A549 (cell line): ENCODE data around the gene PRPSAP1. TPM values are rescaled to one million over a fixed set of nuclear protein-coding genes. Genes with fewer than 3 reads are reported as not detected.

Source experiments
- ATAC-seq, 2 experiments: fragments of 200-7000 bp in 1 of 2; fragments of >200 bp in 1 of 2; cut with Nextera tagmentation in 1 of 2; cut with Tn5 transposase in 1 of 2; 3 replicates each; pipeline versions ENCODE4 v1.8.0 to v1.9.1; 2018 to 2020; ENCODE audit warnings: mild to moderate bottlenecking in 1 of 2, moderate library complexity in 1 of 2
- CTCF ChIA-PET: fragments of 300-600 bp; sonication (Branson Sonifier 250); formaldehyde crosslinking; extraction: SDS; loops from one replicate; lab custom pipeline; 2021; ENCODE audit warnings: antibody characterized with exemption, inconsistent platforms; lab: Yijun Ruan, JAX
- POLR2A ChIA-PET: fragments of 350-600 bp; formaldehyde crosslinking; extraction: SDS; loops from one replicate; lab custom pipeline; 2021; ENCODE audit warnings: antibody characterized with exemption, inconsistent platforms; lab: Yijun Ruan, JAX
- DNase-seq, 2 experiments: peaks; one replicate each; pipeline versions ENCODE4 v3.0.0 to v3.0.0-alpha.2; 2011 to 2016; ENCODE audit warnings: low read depth in 1 of 2, low spot score in 1 of 2
- FAIRE-seq: peaks from 2 replicates; lab custom pipeline; 2011; peaks lifted over from hg19 to GRCh38; lab: Jason Lieb, UNC
- H3K27ac ChIP-seq, 2 experiments: fragments of >200 bp; sonication (Bioruptor Twin); formaldehyde crosslinking; 3 replicates each; pipeline ENCODE4 v1.5.1; 2016 to 2017
- H3K4me1 ChIP-seq: fragments of >200 bp; sonication (Bioruptor Twin); formaldehyde crosslinking; 3 replicates; pipeline ENCODE4 v1.6.1; 2016
- H3K4me2 ChIP-seq: fragments of >200 bp; sonication (Bioruptor Twin); formaldehyde crosslinking; 3 replicates; pipeline ENCODE4 v1.6.1; 2016
- H3K4me3 ChIP-seq: fragments of >200 bp; sonication (Bioruptor Twin); formaldehyde crosslinking; 3 replicates; pipeline ENCODE4 v1.5.1; 2016
- H3K9me3 ChIP-seq: fragments of >200 bp; sonication (Bioruptor Twin); formaldehyde crosslinking; 3 replicates; pipeline ENCODE4 v1.6.1; 2016
- BHLHE40 ChIP-seq: IDR thresholded peaks from 2 replicates; pipeline ENCODE4 v1.6.1; 2012; ENCODE audit warnings: low read depth, low read length, inconsistent platforms
- EHF ChIP-seq: fragments of 250-450 bp; sonication (Bioruptor Pico); IDR thresholded peaks from 2 replicates; pipeline ENCODE4 v1.5.0; 2020; ENCODE audit warnings: mild to moderate bottlenecking
- ESRRA ChIP-seq: fragments of 150-350 bp; IDR thresholded peaks from 2 replicates; pipeline ENCODE4 v1.6.1; 2014; ENCODE audit warnings: mild to moderate bottlenecking, low read length, borderline replicate concordance
- FOSB ChIP-seq: fragments of 250-450 bp; sonication (Bioruptor Pico); IDR thresholded peaks from 2 replicates; pipeline ENCODE4 v1.5.0; 2020; ENCODE audit warnings: mild to moderate bottlenecking, moderate library complexity
- FOSL2 ChIP-seq, 2 experiments: fragments of 450-650 bp in 1 of 2; fragments of >200 bp in 1 of 2; sonication (Bioruptor Twin) in 1 of 2; formaldehyde crosslinking; IDR thresholded peaks; 2 replicates each; pipeline versions ENCODE4 v1.5.0 to v1.6.1; 2016 to 2020; ENCODE audit warnings: mild to moderate bottlenecking in 1 of 2, moderate library complexity in 1 of 2
- GATA3 ChIP-seq: IDR thresholded peaks from 2 replicates; pipeline ENCODE4 v1.6.1; 2012; ENCODE audit warnings: borderline replicate concordance
- HOXB5 ChIP-seq: fragments of 250-450 bp; sonication (Bioruptor Pico); IDR thresholded peaks from 2 replicates; pipeline ENCODE4 v1.5.0; 2020; ENCODE audit warnings: mild to moderate bottlenecking, moderate library complexity
- JUNB ChIP-seq: fragments of >200 bp; sonication (Bioruptor Twin); formaldehyde crosslinking; IDR thresholded peaks from 2 replicates; pipeline ENCODE4 v1.6.1; 2016
- KDM1A ChIP-seq: fragments of 200-600 bp; sonication (generic); IDR thresholded peaks from 2 replicates; pipeline ENCODE4 v1.6.1; 2016; ENCODE audit warnings: low read depth, mild to moderate bottlenecking
- MYC ChIP-seq: IDR thresholded peaks from 2 replicates; pipeline ENCODE4 v1.6.1; 2012; ENCODE audit warnings: mild to moderate bottlenecking, inconsistent platforms, low read length, improper control_type of control experiment, borderline replicate concordance
- NFE2L2 ChIP-seq: fragments of 150-350 bp; conservative IDR thresholded peaks from 2 replicates; pipeline ENCODE4 v1.6.1; 2014; ENCODE audit warnings: low read length
- NPAS2 ChIP-seq: fragments of 250-450 bp; sonication (Bioruptor Pico); IDR thresholded peaks from 2 replicates; pipeline ENCODE4 v1.8.0; 2022; ENCODE audit warnings: mild to moderate bottlenecking, moderate library complexity, borderline replicate concordance
- NR3C1 ChIP-seq: fragments of >200 bp; sonication (Bioruptor Twin); formaldehyde crosslinking; IDR thresholded peaks from 3 replicates; pipeline ENCODE4 v1.6.1; 2017
- RARB ChIP-seq: fragments of 250-450 bp; sonication (Bioruptor Pico); IDR thresholded peaks from 2 replicates; pipeline ENCODE4 v1.8.0; 2021; ENCODE audit warnings: mild to moderate bottlenecking, moderate library complexity
- TFCP2L1 ChIP-seq: fragments of 250-450 bp; sonication (Bioruptor Pico); IDR thresholded peaks from 2 replicates; pipeline ENCODE4 v1.5.0; 2021; ENCODE audit warnings: mild to moderate bottlenecking
- TP53 ChIP-seq: fragments of 250-450 bp; sonication (Bioruptor Pico); IDR thresholded peaks from 2 replicates; pipeline ENCODE4 v1.5.0; 2021; ENCODE audit warnings: mild to moderate bottlenecking, moderate library complexity
- ZNF302 ChIP-seq: fragments of 250-450 bp; sonication (Bioruptor Pico); IDR thresholded peaks from 2 replicates; pipeline ENCODE4 v1.9.0; 2021; ENCODE audit warnings: inconsistent platforms, mild to moderate bottlenecking, moderate library complexity
- ZSCAN20 ChIP-seq: fragments of 250-450 bp; sonication (Bioruptor Pico); IDR thresholded peaks from 2 replicates; pipeline ENCODE4 v1.8.0; 2022; ENCODE audit warnings: mild to moderate bottlenecking, moderate library complexity
- WGBS: methylation state at CpG from one replicate; pipeline ENCODE4 v1.1.6; 2017; ENCODE audit errors: missing lambda C conversion rate; 5-methylcytosine and 5-hydroxymethylcytosine counted together
- polyA plus RNA-seq, 4 experiments: library from polyadenylated mRNA; depleted of rRNA in 3 of 4; stranded (reverse); fragments of >200 nt; fragmentation: RNase III in 1 of 4; extraction: RNeasy Plus Mini Kit Qiagen cat#74134 plus additional on column Dnase treatment in 1 of 4; gene quantifications; 2 replicates in 3 of 4; 3 replicates in 1 of 4; pipeline ENCODE4 v1.2.3, GENCODE V29; 2011 to 2017
- TF ChIP-seq, protein P1 (sequence below): fragments of 200-600 bp; sonication (generic); IDR thresholded peaks from 2 replicates; pipeline ENCODE4 v1.6.1; 2016; ENCODE audit warnings: antibody characterized with exemption, mild to moderate bottlenecking, moderate library complexity
- TF ChIP-seq, protein P2 (sequence below): fragments of >200 bp; sonication (Bioruptor Twin); formaldehyde crosslinking; IDR thresholded peaks from 2 replicates; pipeline ENCODE4 v1.6.1; 2016
- TF ChIP-seq, protein P3 (sequence below): fragments of 450-650 bp; IDR thresholded peaks from 2 replicates; pipeline ENCODE4 v1.6.1; 2014; ENCODE audit warnings: antibody characterized with exemption

The PRPSAP1 gene
- polyA plus RNA-seq, 2 of the 4 experiments (the other 2 are of a cell fraction) = 63.3 to 80.9 TPM

DNA sequence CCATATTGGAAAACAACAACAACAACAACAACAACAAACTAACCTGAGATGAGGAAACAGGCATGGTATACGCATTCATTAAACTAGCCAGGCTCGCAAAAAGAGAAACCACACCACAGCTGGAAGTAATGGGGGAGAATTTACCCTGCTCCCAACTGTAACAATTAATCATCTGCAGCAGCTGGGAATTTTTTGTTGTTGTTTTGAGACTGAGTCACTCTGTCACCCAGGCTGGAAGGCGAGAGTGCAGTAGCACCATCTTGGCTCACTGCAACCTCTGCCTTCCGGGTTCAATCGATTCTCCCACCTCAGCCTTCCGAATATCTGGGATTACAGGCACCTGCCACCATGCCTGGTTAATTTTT is 16.3 kb downstream of the PRPSAP1 start:
- TF ChIP-seq NR3C1 (no peak), FOSL2 (IDR thresholded peaks at IDR 0.05) (no peak), FOSL2 (CRISPR knock-in tag; IDR thresholded peaks at IDR 0.05) (no peak), TP53 (CRISPR knock-in tag) (no peak), JUNB (no peak), HOXB5 (CRISPR knock-in tag) (no peak), FOSB (CRISPR knock-in tag) (no peak), RARB (CRISPR knock-in tag) (no peak), MYC (no peak), ESRRA (no peak), BHLHE40 (no peak)
- TF ChIP-seq, protein P1, sequence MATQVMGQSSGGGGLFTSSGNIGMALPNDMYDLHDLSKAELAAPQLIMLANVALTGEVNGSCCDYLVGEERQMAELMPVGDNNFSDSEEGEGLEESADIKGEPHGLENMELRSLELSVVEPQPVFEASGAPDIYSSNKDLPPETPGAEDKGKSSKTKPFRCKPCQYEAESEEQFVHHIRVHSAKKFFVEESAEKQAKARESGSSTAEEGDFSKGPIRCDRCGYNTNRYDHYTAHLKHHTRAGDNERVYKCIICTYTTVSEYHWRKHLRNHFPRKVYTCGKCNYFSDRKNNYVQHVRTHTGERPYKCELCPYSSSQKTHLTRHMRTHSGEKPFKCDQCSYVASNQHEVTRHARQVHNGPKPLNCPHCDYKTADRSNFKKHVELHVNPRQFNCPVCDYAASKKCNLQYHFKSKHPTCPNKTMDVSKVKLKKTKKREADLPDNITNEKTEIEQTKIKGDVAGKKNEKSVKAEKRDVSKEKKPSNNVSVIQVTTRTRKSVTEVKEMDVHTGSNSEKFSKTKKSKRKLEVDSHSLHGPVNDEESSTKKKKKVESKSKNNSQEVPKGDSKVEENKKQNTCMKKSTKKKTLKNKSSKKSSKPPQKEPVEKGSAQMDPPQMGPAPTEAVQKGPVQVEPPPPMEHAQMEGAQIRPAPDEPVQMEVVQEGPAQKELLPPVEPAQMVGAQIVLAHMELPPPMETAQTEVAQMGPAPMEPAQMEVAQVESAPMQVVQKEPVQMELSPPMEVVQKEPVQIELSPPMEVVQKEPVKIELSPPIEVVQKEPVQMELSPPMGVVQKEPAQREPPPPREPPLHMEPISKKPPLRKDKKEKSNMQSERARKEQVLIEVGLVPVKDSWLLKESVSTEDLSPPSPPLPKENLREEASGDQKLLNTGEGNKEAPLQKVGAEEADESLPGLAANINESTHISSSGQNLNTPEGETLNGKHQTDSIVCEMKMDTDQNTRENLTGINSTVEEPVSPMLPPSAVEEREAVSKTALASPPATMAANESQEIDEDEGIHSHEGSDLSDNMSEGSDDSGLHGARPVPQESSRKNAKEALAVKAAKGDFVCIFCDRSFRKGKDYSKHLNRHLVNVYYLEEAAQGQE = no peak
- TF ChIP-seq, protein P2, sequence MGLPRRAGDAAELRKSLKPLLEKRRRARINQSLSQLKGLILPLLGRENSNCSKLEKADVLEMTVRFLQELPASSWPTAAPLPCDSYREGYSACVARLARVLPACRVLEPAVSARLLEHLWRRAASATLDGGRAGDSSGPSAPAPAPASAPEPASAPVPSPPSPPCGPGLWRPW = no peak
- TF ChIP-seq, protein P3, sequence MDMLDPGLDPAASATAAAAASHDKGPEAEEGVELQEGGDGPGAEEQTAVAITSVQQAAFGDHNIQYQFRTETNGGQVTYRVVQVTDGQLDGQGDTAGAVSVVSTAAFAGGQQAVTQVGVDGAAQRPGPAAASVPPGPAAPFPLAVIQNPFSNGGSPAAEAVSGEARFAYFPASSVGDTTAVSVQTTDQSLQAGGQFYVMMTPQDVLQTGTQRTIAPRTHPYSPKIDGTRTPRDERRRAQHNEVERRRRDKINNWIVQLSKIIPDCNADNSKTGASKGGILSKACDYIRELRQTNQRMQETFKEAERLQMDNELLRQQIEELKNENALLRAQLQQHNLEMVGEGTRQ = no peak
- Histone ChIP-seq H3K4me2 (no peak overlapping the region), H3K27ac (no peak overlapping the region), H3K9me3 (no peaks in the 10 kb centered on the region), H3K4me1 (no peaks in the 10 kb centered on the region), H3K4me3 (no peak overlapping the region)
- ATAC-seq (no peak), FAIRE-seq (no peak), DNase-seq (no peak)
- POLR2A ChIA-PET = interaction anchor here (0.5 kb wide), 1 partner anchor 9 kb away, joined by 6 read pairs; no protein-coding TSS in a partner anchor
- 94% methylated on average over 6 of the region's 6 CpGs for WGBS
- CTCF ChIA-PET = interaction anchor here (0.6 to 3.7 kb wide), 10 partner anchors 8 to 169 kb away, joined by 3 to 20 read pairs (median 5); no protein-coding TSS in a partner anchor

DNA sequence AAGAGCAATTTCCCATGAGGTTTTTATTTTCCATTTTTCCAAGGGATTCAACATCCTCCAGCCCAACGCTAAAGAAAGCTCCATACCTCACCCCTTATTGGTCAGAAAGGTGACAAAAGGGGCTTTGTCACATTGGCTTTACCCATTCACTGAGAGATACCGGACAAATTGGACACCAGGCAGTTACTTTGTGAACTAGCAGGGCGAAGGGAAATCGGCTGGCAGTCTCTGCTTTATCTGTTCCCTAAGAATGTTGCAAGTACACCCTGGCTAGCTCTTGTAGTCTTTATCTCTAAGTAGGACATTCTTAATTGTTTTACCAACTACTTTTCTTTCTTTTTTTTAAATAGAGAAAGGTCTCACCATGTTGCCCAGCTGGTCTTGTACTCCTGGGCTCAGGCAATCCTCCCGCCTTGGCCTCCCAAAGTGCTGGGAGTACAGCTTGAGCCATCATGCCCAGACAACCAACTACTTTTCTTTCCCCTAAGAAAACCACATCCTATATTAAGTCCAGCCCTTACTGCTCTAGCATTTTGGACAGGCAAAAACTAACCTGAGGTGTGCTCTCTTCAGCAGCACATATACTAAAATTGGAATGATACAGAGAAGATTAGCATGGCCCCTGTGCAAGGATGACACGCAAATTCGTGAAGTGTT is 16.8 kb downstream of the PRPSAP1 start:
- Histone ChIP-seq H3K4me2 (no peak overlapping the region), H3K9me3 (no peaks in the 10 kb centered on the region), H3K27ac (no peak overlapping the region), H3K4me1 (no peaks in the 10 kb centered on the region), H3K4me3 (no peak overlapping the region)
- ChIA-PET POLR2A (no interaction called here), CTCF (interaction anchor here (0.7 to 2.8 kb wide), 11 partner anchors 8 to 170 kb away, joined by 3 to 10 read pairs (median 5); no protein-coding TSS in a partner anchor)
- FAIRE-seq = no peak
- WGBS = 94% methylated on average over 7 of the region's 7 CpGs
- DNase-seq = no peak
- TF ChIP-seq GATA3 = no peak
- TF ChIP-seq KDM1A = no peak
- no peak for TF ChIP-seq TFCP2L1 (CRISPR knock-in tag)
- no peak for TF ChIP-seq ZNF302 (CRISPR knock-in tag)
- no peak for ATAC-seq

DNA sequence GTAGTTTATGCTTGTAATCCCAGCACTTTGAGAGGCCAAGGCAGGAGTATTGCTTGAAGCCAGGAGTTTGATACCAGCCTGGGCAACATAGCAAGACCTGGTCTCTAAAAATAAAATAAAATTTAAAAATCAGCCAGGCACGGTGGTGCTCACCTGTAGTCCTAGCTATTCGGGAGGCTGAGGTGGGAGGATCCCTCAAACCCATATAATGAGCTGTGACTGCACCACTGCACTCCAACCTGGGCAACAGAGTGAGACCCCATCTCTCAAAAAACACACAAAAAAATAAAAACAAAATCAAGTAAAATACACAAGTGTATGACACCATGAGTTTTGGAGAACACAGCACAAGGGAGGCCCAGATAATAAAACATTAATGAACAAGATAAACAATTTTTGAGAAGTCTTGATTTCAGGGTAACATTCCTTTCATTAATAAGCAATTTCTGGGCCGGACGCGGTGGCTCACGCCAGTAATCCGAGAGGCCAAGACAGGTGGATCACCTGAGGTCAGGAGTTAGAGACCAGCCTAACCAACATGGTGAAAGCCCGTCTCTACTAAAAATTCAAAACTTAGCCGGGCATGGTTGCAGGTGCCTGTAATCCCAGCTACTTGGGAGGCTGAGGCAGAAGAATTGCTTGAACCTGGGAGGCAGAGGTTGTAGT is 17.9 kb downstream of the PRPSAP1 start:
- no peak overlapping the region for H3K4me3 ChIP-seq
- H3K4me1 ChIP-seq = no peaks in the 10 kb centered on the region
- ChIA-PET CTCF (interaction anchor here (1.1 to 2.8 kb wide), 8 partner anchors 9 to 122 kb away, joined by 4 to 10 read pairs (median 6); no protein-coding TSS in a partner anchor), POLR2A (no interaction called here)
- DNase-seq (no peak), ATAC-seq (no peak), FAIRE-seq (no peak)
- H3K27ac ChIP-seq = no peak overlapping the region
- TF ChIP-seq TP53 (CRISPR knock-in tag) = no peak
- TF ChIP-seq EHF (CRISPR knock-in tag) = no peak
- TF ChIP-seq ZSCAN20 (CRISPR knock-in tag) = no peak
- TF ChIP-seq NPAS2 (CRISPR knock-in tag) = no peak
- no peak for TF ChIP-seq NFE2L2
- H3K9me3 ChIP-seq = no peaks in the 10 kb centered on the region
- WGBS = 91% methylated on average over 9 of the region's 9 CpGs
- no peak overlapping the region for H3K4me2 ChIP-seq
